Calu3 (cell line): Measurements from ENCODE around the gene GDPD3. TPM values are rescaled to one million over a fixed set of nuclear protein-coding genes. Genes with fewer than 3 reads are reported as not detected.

Experiments used
- BruUV-seq: library from RNA; stranded (reverse); fragments of 400-500 nt; replicated peaks from 2 replicates; lab custom pipeline; 2021; lab: Mats Ljungman, UMichigan
- CTCF ChIA-PET: fragments of 300-600 bp; sonication (Branson Sonifier 250); formaldehyde crosslinking; loops from one replicate; lab custom pipeline; 2022; ENCODE audit warnings: antibody characterized with exemption; lab: Charles Lee
- DNase-seq: peaks from one replicate; pipeline ENCODE4 v3.0.0; 2022
- H3K27ac Mint-ChIP-seq: one replicate; pipeline ENCODE4 v1.8.0; 2022; ENCODE audit warnings: mixed read lengths; ENCODE audit not compliant: unreplicated experiment
- H3K27me3 Mint-ChIP-seq: one replicate; pipeline ENCODE4 v1.8.0; 2022; ENCODE audit warnings: mixed read lengths; ENCODE audit not compliant: unreplicated experiment
- H3K36me3 Mint-ChIP-seq: one replicate; pipeline ENCODE4 v1.8.0; 2022; ENCODE audit warnings: mild to moderate bottlenecking, moderate library complexity, mixed read lengths; ENCODE audit not compliant: insufficient read depth, unreplicated experiment
- H3K4me1 Mint-ChIP-seq: one replicate; pipeline ENCODE4 v1.8.0; 2022; ENCODE audit warnings: mild to moderate bottlenecking, low read depth, mixed read lengths; ENCODE audit not compliant: unreplicated experiment
- H3K4me3 Mint-ChIP-seq: one replicate; pipeline ENCODE4 v1.8.0; 2022; ENCODE audit warnings: mild to moderate bottlenecking, low read depth, moderate library complexity, mixed read lengths; ENCODE audit not compliant: unreplicated experiment
- H3K9me3 Mint-ChIP-seq: one replicate; pipeline ENCODE4 v1.8.0; 2022; ENCODE audit warnings: low read depth, mixed read lengths; ENCODE audit not compliant: unreplicated experiment
- intact Hi-C: fragments of 100-400 bp; cut with micrococcal nuclease; formaldehyde crosslinking; loops from one replicate; pipeline ENCODE4 v1.10.0; 2022; ENCODE audit not compliant: unreplicated experiment
- total RNA-seq: library from RNA; stranded (reverse); gene quantifications from 2 replicates; pipeline ENCODE4 v1.2.3, GENCODE V29; 2022
- TF ChIP-seq, protein P1 (sequence below): fragments of 200-600 bp; IDR thresholded peaks from one replicate; pipeline ENCODE4 v1.8.0; 2022; ENCODE audit warnings: antibody characterized with exemption; ENCODE audit not compliant: unreplicated experiment

The GDPD3 gene
- total RNA-seq, 1 experiment from 2014 or later: 7.8 TPM

DNA sequence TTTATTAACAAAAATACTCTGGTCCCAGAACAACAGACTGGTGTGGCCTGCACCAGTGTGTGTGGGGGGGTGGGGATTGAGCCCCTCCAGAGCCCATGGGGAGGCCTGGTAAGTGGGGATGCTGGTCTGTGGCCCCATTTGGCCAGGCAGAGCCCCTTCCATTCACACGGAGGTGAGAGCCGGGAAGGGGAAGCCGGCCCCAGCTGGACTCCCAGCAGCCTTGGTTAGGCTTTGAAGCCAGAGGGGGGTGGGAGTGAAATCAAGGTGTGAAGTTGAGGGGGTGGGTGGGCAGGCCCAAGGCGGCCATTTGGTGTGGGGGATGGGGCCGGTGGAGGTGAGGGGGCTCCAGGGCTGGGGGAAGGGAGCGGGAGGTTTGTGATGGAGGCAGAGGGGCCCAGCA, 27.5 kb downstream of the GDPD3 start:
- CTCF ChIA-PET: no interaction called here
- no peak overlapping the region for H3K27ac Mint-ChIP-seq
- intact Hi-C loops: no loop called here
- H3K36me3 Mint-ChIP-seq: peaks cover 74% of the 10 kb centered on the region
- no peaks in the 10 kb centered on the region for H3K27me3 Mint-ChIP-seq
- H3K4me1 Mint-ChIP-seq: peaks cover 28% of the 10 kb centered on the region
- no peaks in the 10 kb centered on the region for H3K9me3 Mint-ChIP-seq
- BruUV-seq: no TSS peak
- H3K4me3 Mint-ChIP-seq: no peak overlapping the region
- DNase-seq: no peak
- TF ChIP-seq, protein P1, sequence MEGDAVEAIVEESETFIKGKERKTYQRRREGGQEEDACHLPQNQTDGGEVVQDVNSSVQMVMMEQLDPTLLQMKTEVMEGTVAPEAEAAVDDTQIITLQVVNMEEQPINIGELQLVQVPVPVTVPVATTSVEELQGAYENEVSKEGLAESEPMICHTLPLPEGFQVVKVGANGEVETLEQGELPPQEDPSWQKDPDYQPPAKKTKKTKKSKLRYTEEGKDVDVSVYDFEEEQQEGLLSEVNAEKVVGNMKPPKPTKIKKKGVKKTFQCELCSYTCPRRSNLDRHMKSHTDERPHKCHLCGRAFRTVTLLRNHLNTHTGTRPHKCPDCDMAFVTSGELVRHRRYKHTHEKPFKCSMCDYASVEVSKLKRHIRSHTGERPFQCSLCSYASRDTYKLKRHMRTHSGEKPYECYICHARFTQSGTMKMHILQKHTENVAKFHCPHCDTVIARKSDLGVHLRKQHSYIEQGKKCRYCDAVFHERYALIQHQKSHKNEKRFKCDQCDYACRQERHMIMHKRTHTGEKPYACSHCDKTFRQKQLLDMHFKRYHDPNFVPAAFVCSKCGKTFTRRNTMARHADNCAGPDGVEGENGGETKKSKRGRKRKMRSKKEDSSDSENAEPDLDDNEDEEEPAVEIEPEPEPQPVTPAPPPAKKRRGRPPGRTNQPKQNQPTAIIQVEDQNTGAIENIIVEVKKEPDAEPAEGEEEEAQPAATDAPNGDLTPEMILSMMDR: no peak

DNA sequence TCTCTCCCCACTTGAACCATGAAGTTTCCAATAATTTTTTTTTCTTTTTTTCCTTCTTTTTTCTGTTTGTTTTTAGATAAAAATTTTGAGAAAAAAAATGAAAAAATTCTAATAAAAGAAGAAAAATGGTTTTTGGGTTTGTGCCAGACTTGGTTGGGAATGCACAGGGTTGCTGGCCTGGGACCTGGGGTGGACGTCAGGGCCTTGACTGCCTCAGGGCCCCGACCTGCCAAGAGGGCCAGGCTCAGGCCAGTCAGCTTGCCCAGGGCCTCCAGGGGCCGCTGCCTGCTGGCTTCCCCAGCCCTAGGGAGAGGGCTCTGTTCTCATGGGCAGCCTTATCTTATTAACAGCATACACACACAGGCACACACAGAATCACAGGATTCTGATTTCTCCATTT, 28.1 kb downstream of the GDPD3 start:
- no peak for DNase-seq
- no TSS peak for BruUV-seq
- intact Hi-C loops: no loop called here
- Mint-ChIP-seq H3K27ac (no peak overlapping the region), H3K9me3 (no peaks in the 10 kb centered on the region), H3K4me3 (no peak overlapping the region), H3K36me3 (peaks cover 78% of the 10 kb centered on the region), H3K27me3 (no peaks in the 10 kb centered on the region), H3K4me1 (peaks cover 24% of the 10 kb centered on the region)
- TF ChIP-seq, protein P1: no peak
- CTCF ChIA-PET: interaction anchor here (0.7 kb wide), 1 partner anchor 1231 kb away, joined by 3 read pairs; no protein-coding TSS in a partner anchor

GRCh38 chr16:30084816-30085159, 28.5 kb downstream of the GDPD3 start:
- Mint-ChIP-seq H3K27ac (no peak overlapping the region), H3K4me1 (peaks cover 19% of the 10 kb centered on the region), H3K4me3 (no peak overlapping the region), H3K27me3 (no peaks in the 10 kb centered on the region), H3K36me3 (peaks cover 76% of the 10 kb centered on the region), H3K9me3 (no peaks in the 10 kb centered on the region)
- TF ChIP-seq, protein P1: no peak
- CTCF ChIA-PET: interaction anchor here (0.7 kb wide), 1 partner anchor 1232 kb away, joined by 3 read pairs; no protein-coding TSS in a partner anchor
- BruUV-seq: TSS peak; percentile 15
- intact Hi-C loops: no loop called here
- no peak for DNase-seq

DNA sequence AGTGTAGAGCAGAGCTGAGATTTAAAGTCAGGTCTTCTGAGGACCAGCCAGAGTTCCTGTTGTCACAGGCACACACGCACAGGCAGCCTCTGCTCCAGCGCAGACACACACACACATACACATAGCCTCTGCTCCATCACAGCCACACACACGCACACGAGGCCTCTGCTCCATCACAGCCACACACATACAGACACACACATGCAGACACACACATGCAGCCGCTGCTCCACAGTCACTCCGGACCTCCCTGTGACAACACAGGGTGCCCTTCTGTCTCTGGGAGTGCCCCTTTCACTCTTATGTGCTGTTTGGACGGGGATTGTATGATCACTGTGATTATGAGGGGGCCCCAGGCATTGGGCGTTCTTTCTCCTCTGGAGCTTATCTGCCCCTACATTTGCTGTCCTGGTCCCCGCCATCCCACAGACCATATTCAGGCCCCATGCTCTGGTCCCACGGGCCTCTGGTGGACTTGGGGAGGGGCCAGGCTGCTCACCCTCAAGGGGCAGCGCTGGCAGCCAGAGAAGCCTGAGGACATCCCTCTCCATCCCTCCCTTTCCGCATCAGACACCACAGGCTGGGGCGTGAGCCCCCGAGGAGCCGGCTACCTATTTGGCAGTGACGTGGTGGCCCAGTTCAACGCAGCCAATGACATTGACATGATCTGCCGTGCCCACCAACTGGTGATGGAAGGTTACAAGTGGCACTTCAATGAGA, 29.1 kb downstream of the GDPD3 start:
- Mint-ChIP-seq H3K4me3 (no peak overlapping the region), H3K9me3 (no peaks in the 10 kb centered on the region), H3K4me1 (peaks cover 14% of the 10 kb centered on the region), H3K36me3 (peaks cover 77% of the 10 kb centered on the region), H3K27me3 (no peaks in the 10 kb centered on the region), H3K27ac (no peak overlapping the region)
- TF ChIP-seq, protein P1: no peak
- no TSS peak for BruUV-seq
- CTCF ChIA-PET: no interaction called here
- intact Hi-C loops: no loop called here
- no peak for DNase-seq
